ENCODE measurements around the gene SPEG.

SPEG gene

GRCh38 chr2:219426068-219426443, 8.6 kb upstream of the SPEG start:
- DNase-seq: no peak

DNA sequence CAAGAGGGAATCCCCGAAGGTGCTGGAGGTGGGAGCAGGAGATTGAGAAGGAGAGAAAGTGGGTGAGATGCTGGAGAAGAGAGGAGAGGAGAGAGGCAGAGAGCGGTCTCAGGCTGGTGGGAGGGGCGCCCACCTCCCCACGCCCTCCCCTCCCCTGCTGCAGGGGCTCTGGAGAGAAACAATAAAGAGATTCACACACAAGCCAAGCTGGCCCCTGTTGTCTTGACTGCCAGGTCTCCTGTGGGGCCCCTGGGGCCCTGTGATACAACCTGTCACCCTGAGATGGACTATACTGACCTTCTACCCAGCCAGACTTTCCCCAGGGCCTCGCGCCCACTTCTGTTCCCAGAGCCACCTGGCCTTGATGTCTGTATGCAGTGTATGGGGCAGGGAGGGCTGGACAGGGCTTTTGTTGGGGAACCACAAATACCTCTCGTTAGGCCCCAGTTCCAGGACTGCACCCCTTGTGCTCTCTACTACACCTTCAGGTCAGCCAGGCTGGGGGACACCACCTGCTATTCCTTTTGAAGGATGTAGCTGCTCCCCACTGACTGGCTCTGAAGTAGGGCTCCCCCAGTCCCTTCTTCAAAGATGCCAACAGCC, 8.0 kb upstream of the SPEG start:
- no peak for DNase-seq

- no peak for DNase-seq
Measured at GRCh38 chr2:219428469-219428868, 6.2 kb upstream of the SPEG start.

GRCh38 chr2:219429958-219430606, 4.6 kb upstream of the SPEG start:
- no peak for DNase-seq

DNA sequence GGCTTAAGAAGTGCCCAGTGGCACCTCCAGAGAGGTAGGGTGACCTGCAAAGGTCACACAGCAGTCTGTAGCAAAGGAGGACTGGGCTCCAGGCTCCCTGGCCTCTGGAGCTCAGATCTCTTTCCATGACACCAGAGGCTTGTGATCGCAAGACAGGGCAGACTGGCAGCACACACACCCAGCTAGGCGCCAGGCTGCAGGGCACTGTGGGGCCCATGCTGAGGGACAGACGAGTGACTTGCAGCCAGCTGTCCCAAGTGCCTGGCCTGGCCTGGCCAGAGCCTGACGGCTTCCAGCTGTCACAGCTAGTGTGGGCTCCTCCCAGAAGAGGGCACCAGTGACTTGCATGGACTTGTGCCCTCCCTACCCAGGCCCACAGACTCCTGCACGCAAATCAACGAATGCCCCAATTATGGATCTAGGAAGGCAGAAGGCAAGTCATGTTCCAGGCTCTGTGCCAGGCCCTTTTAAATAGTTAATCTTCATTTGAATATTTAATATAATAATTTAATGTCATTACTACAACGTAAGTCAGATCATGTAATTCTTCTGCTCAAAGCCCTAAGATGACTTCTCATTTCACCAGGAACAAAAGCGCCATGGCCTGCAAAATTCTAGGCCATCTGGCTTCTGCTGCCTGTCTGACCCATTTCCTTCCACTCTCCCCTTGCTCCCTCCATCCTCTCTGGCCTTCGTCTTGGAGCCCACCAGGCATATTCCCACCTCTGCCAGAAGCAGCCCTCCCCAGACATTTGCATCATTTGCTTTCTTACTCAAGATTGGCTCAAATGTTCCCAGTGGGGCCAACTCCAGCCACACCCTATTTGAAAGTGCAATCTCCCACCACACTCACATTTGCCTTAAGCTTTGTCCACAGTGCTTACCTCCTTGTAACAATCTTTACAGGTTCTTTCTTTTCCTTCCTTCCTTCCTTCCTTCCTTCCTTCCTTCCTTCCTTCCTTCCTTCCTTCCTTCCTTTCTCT, 3.7 kb upstream of the SPEG start:
- no peak for DNase-seq

GRCh38 chr2:219433666-219434467, 776 bp upstream of the SPEG start:
- no peak for DNase-seq

DNA sequence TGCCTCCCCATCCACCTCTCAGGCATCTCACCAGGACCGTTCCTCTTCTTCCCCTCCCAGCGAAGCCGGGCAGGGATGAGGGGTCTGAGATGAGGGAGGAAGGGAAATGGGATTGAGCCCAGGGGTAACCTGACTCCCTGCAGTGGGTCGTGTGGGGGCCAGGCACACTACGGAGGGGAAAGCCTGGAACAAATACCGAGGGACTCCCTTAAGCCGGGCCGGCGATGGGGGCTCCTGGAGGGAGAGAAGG, 250 bp upstream of the SPEG start:
- no peak for DNase-seq

DNA sequence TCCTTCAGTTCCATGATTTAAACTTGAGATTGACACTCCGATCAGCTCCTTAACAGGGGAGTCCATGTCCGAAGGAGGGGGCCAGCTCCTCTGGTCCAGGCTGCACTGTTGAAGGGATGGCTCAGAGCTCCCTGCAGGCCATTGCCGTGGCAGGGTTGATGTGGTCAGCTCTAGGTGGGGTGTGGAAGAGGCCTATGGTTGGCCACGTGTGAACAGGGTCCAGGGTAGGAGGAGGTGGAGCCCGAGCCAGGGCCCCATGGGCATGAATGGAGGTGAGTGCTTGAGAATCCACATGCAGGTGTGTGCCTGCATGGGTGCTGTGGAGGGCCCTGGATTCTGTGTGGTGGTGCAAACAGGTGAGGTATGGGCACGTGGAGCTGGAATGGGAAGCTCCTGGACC, 1.1 kb downstream of the SPEG start:
- no peak for DNase-seq

- no peak for DNase-seq
Measured at GRCh38 chr2:219436491-219436890, 1.8 kb downstream of the SPEG start.

- no peak for DNase-seq
Measured at GRCh38 chr2:219437141-219437540, 2.5 kb downstream of the SPEG start.

DNA sequence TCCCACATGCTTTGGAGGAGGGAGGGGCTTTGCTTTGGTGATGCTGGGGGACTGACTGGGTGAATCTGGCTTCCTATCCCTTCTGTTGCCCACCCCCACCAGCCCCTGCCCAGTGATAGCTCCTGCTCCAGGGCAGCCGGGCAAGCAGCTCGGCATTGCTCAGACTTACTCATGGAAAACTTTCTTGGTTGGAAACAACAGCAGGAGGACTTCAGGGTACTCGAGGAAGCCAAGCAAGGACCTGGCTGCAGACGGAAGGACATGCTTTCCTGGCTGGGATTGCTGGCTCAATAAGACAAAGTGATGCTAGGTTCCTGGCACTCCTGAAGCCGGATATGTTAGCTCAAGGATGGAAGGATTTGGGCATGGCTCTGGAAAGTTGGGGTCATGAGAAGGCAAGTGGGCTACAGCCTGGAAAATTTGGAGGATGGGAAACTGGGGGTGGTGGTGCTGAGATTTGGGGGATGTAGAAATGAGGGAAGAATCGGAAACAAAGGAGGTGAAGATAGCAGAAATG, 3.1 kb downstream of the SPEG start:
- no peak for DNase-seq

GRCh38 chr2:219438453-219438852, 3.8 kb downstream of the SPEG start:
- DNase-seq: no peak

GRCh38 chr2:219439506-219439905, 4.9 kb downstream of the SPEG start:
- DNase-seq: no peak

DNA sequence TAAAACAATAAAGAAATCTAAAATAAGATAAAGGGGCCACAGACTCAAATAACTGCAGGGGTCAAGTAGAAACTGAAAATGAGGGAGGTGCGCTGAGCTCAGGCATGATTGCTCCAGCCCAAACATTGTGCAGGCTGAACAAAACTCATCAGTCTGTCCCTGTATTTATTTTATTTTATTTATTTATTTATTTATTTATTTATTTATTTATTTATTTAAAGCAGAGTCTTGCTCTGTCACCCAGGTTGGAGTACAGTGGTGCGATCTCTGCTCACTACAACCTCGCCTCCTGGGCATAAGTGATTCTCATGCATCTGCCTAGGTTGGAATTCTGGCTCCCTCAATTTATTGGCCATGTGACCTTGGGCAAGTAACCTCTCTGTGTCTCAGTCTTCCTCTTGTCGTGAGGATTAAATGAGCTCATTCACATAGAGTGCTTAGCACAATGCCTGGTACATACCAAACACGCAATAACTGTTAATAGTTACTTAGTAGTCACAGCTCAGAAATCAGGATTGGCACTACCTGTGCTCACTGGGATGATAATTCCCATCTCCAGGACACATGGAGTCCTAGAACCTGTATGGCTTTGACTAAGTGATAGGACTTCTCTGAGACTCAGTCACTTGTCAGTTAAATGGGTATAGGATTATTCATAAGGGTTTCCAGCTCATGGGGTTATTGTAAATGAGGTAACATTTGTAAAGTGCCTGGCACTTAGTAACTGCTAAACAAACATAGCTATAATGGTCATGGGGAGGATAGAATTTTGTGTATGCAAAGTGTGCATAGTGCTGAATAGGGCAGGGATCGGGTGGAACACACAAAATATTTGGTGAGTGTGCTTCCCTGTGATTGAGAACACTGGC, 6.0 kb downstream of the SPEG start:
- DNase-seq: no peak

DNA sequence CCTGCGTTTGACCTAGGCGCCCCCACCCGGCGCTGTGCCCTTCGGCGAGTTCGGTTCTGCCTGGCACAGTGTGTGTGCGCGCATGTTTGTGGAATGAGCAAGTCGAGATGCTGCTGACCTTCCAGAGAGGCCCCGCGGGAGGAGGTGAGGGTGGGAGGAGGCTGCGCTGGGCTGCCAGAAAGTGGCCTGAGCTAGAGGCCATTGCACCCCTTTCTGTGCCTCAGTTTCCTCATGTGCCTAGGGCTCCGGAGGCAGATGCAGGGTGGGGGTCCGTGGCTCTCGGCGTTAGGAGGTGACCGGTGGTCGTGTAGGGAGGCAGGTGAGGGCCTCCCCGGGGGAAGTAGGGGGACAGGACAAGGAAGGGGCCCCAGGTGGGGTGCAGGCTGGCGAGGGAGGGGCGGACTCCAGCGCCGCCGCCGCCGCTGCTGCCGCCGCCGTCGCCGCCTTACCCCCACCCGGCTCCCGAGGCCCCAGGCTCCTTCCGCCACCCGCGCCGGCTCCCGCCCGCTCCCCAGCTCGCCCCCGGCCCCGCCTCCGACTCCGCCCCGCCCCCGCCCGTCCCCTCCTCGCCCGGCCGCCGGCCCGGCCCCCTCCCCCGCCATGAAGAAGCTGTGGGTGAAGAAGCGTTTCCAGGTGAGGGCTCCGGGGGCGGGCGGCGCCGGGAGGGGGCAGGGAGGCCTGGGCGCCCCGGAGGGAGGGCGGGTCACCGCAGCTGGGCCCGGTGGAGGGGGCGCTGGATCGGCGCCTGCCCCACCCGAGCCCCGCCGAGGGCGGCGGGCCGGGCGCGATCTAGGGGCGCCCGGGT, 7.0 kb downstream of the SPEG start:
- no peak for DNase-seq

DNA sequence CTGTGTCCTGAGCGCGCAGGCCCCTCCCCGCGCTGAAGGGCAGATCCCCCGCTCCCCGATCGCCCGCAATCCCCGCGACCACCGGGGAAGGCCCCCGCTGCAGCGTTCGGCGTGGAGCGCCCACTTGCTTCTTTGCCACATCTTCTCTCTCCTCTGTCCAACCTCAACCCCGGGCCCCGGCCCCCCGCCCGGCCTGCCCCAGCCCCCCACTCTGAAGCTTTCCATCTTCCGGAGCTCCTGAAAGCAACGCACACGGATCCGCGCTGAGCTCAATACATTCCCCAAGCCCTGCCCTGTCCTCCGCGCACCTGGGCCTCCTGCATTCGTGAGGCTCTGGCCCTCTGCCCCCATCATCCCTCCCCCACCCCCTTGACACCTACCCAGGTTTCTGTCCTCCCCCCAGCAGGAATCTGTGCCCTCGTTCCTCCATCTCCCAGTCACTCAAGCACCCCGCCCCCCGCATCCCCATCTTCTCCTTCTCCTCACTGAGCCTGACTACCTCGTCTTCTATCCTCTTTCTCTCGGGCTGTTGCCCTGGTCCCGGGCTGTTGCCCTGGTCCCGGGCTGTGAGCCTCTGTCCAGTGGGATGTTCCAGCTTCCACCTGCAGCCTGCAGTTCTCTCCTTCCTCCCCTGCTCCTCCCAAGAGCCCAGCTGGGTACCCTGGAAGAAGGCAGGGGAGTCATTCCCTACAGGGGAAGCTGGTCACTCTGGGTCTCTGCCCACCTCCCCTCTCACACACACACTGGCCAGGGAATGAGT, 7.8 kb downstream of the SPEG start:
- no peak for DNase-seq

DNA sequence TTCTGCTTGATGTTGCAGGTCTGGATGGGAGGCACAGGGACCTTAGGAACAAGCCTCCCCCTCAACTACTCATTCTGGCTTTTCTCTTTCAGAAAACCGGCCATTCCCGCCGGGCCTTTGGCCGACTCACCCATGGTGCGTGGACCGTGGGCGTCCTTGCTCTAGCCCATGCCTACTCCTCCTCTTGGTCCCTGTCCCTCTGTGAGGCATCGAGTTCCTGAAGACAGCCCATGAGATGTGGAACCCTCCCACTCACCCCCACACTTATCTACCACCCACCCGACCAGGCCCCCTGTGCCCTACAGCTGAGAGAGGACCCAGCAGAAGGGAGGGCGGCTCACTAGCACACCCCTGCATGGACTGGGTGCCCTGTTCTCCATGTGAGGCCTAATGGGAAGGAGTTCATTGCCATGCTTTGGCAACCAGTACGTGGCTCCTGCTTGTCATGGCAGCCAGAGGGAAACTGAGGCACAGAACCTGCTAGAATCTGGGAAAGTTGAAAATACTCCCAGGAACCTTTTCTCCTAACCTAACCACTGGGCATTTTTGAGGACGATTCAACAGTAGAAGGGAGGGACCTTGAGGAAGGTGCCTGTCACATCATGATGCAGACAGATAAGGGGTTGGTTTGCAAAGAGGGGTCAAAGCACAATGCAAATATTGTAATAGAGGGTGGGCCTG, 8.5 kb downstream of the SPEG start:
- no peak for DNase-seq

DNA sequence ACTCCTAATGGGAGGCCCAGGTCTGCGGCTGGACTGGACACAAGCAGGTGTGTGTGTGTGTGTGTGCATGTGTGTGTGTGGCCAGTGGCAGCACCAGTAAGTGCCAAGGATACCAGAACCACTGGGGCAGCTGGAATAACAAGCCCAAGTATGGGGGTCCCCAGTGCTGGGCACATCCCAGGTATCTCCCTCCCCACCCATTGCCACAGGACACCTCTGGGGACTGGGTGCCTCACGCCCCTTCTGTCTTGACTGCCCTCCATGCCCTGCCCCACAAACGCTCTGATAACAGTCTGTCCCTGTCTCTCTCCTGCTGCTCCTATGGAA, 9.0 kb downstream of the SPEG start:
- no peak for DNase-seq

GRCh38 chr2:219444566-219445091, 10.0 kb downstream of the SPEG start:
- no peak for DNase-seq

DNA sequence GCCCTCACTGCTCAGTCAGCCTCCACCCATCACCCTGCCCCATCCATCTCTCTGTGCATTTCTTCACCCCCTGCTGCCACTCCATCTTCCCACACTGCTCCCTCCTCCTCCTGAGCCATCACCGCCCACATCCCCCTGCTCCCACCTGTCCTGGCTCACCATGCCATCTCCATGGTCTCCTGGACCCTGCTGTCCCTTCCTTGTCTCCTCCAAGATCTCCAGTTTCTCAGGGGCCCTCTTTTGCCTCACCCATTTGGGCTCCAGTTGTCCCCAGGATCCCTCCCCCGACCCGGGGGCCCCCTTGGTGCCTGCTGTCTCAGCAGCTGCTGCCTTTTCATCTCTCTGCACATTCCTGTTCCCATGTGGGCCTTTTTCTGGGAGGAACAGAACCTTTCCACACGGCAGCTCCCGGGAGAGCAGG, 10.6 kb downstream of the SPEG start:
- no peak for DNase-seq

All from activated CD4-positive, CD25-positive, alpha-beta regulatory T cell treated with anti-CD3 and anti-CD28 coated beads, Interleukin-2, amount 50 U/mL, for 72 hours (primary cell).